Endothelial cell of umbilical vein (primary cell): ENCODE results near the gene OPTN. TPM values are rescaled to one million over a fixed set of nuclear protein-coding genes. Genes with fewer than 3 reads are reported as not detected.

Source experiments
- BruUV-seq: library from RNA; stranded (reverse); fragments of 400-500 nt; replicated peaks from 2 replicates; lab custom pipeline; 2021; lab: Mats Ljungman, UMichigan
- CTCF ChIA-PET: fragments of 300-600, 350-600 bp; sonication (Branson Sonifier 250); formaldehyde crosslinking; loops from one replicate; lab custom pipeline; 2021; ENCODE audit warnings: antibody characterized with exemption, inconsistent platforms; lab: Charles Lee
- POLR2A ChIA-PET: fragments of 300-600, 350-600 bp; sonication (Branson Sonifier 250); formaldehyde crosslinking; loops from one replicate; lab custom pipeline; 2021; ENCODE audit warnings: antibody characterized with exemption, inconsistent platforms; lab: Charles Lee
- DNase-seq: peaks from one replicate; pipeline ENCODE4 v3.0.0-alpha.2; 2011; ENCODE audit warnings: low read depth, low spot score
- FAIRE-seq: peaks from 2 replicates; lab custom pipeline; 2011; peaks lifted over from hg19 to GRCh38; lab: Jason Lieb, UNC
- H2AFZ ChIP-seq: 2 replicates; pipeline ENCODE4 v1.6.0; 2012; ENCODE audit warnings: low read depth, low read length, control low read depth, inconsistent platforms
- H3K27ac ChIP-seq: 2 replicates; pipeline ENCODE4 v1.5.1; 2011; ENCODE audit warnings: low read depth, mild to moderate bottlenecking, control low read depth, low read length, moderate library complexity; ENCODE audit not compliant: insufficient read depth
- H3K27me3 ChIP-seq, 2 experiments: 2 replicates each; pipeline versions ENCODE4 v1.6.0 to v1.6.1; 2011; ENCODE audit warnings: low read length in 2 of 2, mixed read lengths in 1 of 2; ENCODE audit not compliant: control insufficient read depth in 2 of 2, insufficient read depth in 2 of 2
- H3K36me3 ChIP-seq, 2 experiments: 2 replicates in 1 of 2; 3 replicates in 1 of 2; pipeline ENCODE4 v1.5.1; 2011; ENCODE audit warnings: low read length in 2 of 2, mild to moderate bottlenecking in 1 of 2, moderate library complexity in 1 of 2; ENCODE audit not compliant: control insufficient read depth in 2 of 2, insufficient read depth in 2 of 2; ENCODE audit errors: extremely low read depth in 1 of 2
- H3K4me1 ChIP-seq: 3 replicates; pipeline ENCODE4 v1.5.1; 2011; ENCODE audit warnings: mild to moderate bottlenecking, low read length; ENCODE audit not compliant: control insufficient read depth, insufficient read depth; ENCODE audit errors: extremely low read depth
- H3K4me2 ChIP-seq: 2 replicates; pipeline ENCODE4 v1.6.1; 2011; ENCODE audit warnings: low read length, control low read depth, mixed read lengths; ENCODE audit not compliant: insufficient read depth
- H3K4me3 ChIP-seq, 3 experiments: fragments of 200-600 bp in 1 of 3; sonication (generic), shearing (Covaris generic) in 1 of 3; replicated peaks in 1 of 3; 2 replicates each; pipeline ENCODE4 v1.5.1; 2011 to 2016; ENCODE audit warnings: control low read depth in 3 of 3, low read length in 3 of 3, mild to moderate bottlenecking in 2 of 3, inconsistent platforms in 1 of 3, low read depth in 1 of 3, moderate library complexity in 1 of 3; ENCODE audit not compliant: insufficient read depth in 1 of 3
- H3K79me2 ChIP-seq: 2 replicates; pipeline ENCODE4 v1.6.0; 2012; ENCODE audit warnings: low read length, inconsistent platforms; ENCODE audit not compliant: control insufficient read depth, insufficient read depth
- H3K9ac ChIP-seq: replicated peaks from 2 replicates; pipeline ENCODE3; 2011; ENCODE audit warnings: low read length, control low read depth; ENCODE audit not compliant: insufficient read depth; ENCODE audit errors: extremely low read depth
- H3K9me1 ChIP-seq: replicated peaks from 3 replicates; pipeline ENCODE4 v1.6.0; 2011; ENCODE audit warnings: mild to moderate bottlenecking, low read length; ENCODE audit not compliant: control insufficient read depth, insufficient read depth; ENCODE audit errors: extremely low read depth
- H3K9me3 ChIP-seq: replicated peaks from 2 replicates; pipeline ENCODE4 v1.5.1; 2012; ENCODE audit warnings: low read length, inconsistent platforms; ENCODE audit not compliant: control insufficient read depth, insufficient read depth
- H4K20me1 ChIP-seq: replicated peaks from 2 replicates; pipeline ENCODE3; 2011; ENCODE audit warnings: mild to moderate bottlenecking, low read length; ENCODE audit not compliant: control insufficient read depth, insufficient read depth; ENCODE audit errors: extremely low read depth
- EZH2 ChIP-seq: IDR thresholded peaks from 2 replicates; pipeline ENCODE4 v1.6.1; 2012; ENCODE audit warnings: borderline replicate concordance, low read depth, mild to moderate bottlenecking, moderate library complexity, low read length, inconsistent platforms; ENCODE audit not compliant: severe bottlenecking
- FOS ChIP-seq: IDR thresholded peaks from 2 replicates; pipeline ENCODE4 v1.6.1; 2011; ENCODE audit warnings: mild to moderate bottlenecking, low read length, moderate library complexity, borderline replicate concordance; ENCODE audit not compliant: insufficient read depth
- GATA2 ChIP-seq: IDR thresholded peaks from 2 replicates; pipeline ENCODE4 v1.7.0; 2011; ENCODE audit warnings: low read depth, mild to moderate bottlenecking, moderate library complexity, mixed read lengths, low read length; ENCODE audit not compliant: insufficient read length, insufficient read depth
- JUN ChIP-seq: IDR thresholded peaks from 2 replicates; pipeline ENCODE4 v1.6.1; 2011; ENCODE audit warnings: borderline replicate concordance, low read depth; ENCODE audit not compliant: insufficient read length, insufficient read depth
- MYC ChIP-seq: IDR thresholded peaks from one replicate; pipeline ENCODE4 v1.6.1; 2011; ENCODE audit warnings: mild to moderate bottlenecking, low read depth, low read length
- POLR2A ChIP-seq: IDR thresholded peaks from 2 replicates; pipeline ENCODE4 v1.6.1; 2012; ENCODE audit warnings: low read depth, mild to moderate bottlenecking, control low read depth, low read length
- POLR2AphosphoS5 ChIP-seq: IDR thresholded peaks from 2 replicates; pipeline ENCODE4 v1.6.1; 2012; ENCODE audit warnings: low read depth, mild to moderate bottlenecking, control low read depth, low read length, moderate library complexity; ENCODE audit not compliant: insufficient read depth
- dilution Hi-C: fragments of 300-500 bp; cut with MboI; formaldehyde crosslinking; loops from one replicate; pipeline ENCODE4 v1.15.0; 2019; ENCODE audit warnings: low sequenced_read_pairs; ENCODE audit not compliant: extremely low pct_ligation_motif_present
- intact Hi-C: fragments of 100-400 bp; cut with micrococcal nuclease; formaldehyde crosslinking; loops from one replicate; pipeline ENCODE4 v1.10.0; 2022
- polyA plus RNA-seq, 4 experiments: library from polyadenylated mRNA; depleted of rRNA in 3 of 4; stranded (reverse) in 3 of 4; unstranded in 1 of 4; fragments of >200 nt; gene quantifications; 2 replicates each; pipeline versions ENCODE4 v1.2.1 to v1.2.3, GENCODE V29; 2011 to 2012; ENCODE audit warnings: missing spikeins in 1 of 4
- total RNA-seq: library from RNA; stranded (reverse); gene quantifications from 2 replicates; pipeline ENCODE4 v1.2.3, GENCODE V29; 2021
- TF ChIP-seq, protein P1 (sequence below), 2 donors: IDR thresholded peaks; 1 replicate in 1 of 2; 2 replicates in 1 of 2; pipeline ENCODE4 v1.5.1; 2011; ENCODE audit warnings: low read length in 2 of 2, mild to moderate bottlenecking in 2 of 2, moderate library complexity in 2 of 2, control low read depth in 1 of 2, inconsistent platforms in 1 of 2, low read depth in 1 of 2; ENCODE audit not compliant: insufficient read depth in 1 of 2; ENCODE audit errors: extremely low read depth in 1 of 2
- TF ChIP-seq, protein P2 (sequence below): IDR thresholded peaks from 2 replicates; pipeline ENCODE4 v1.6.1; 2011; ENCODE audit not compliant: insufficient read depth, insufficient read length

OPTN gene
- total and polyA plus RNA-seq, 2 donors (not counting 3 experiments of a cell fraction or from before 2014, with no cell fraction given) = 22.7 to 94.2 TPM

DNA sequence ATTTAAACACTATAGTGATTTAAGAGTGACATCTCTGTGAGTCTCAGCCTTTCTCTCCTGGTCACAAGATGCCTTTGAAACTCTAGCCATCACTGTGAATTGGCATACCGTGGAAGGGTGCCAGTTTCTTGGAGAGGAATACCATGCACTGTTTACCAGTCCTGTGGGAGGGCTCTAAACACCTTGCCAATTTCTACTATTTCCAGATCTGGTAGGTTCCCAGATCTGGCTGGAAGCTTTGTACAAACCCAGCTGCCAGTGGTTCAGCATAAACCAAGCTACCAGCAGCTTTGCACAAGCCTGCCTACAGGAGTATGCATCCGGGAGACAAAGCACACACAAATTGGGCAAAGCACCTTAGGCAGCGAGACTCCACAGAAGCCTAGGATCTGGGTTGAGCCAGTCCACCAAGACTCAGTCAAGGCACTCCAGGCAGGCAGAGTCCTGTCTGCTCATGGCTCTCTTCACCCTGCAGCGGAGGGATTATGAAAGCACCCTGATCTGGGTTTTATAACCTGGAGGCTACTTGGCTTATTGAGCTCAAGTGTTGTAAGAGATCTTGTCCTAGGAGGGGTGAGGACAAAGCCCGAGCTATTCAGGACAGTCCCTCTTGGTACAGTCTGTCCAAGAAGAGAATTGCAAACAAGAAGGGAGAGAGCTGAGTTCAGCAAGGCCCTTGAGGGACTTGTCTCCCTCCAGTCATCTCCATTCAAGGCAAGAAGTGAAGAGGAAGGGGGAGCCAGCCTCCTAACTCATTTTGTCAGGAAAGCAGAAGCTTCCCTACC, 85.0 kb downstream of the OPTN start:
- FAIRE-seq (no peak), DNase-seq (no peak)
- ChIA-PET POLR2A (no interaction called here), CTCF (no interaction called here)
- no peak overlapping the region for H3K4me2 ChIP-seq
- intact Hi-C loops (no loop called here), dilution Hi-C loops (no loop called here)
- H3K4me1 ChIP-seq = no peaks in the 10 kb centered on the region
- H3K9me1 ChIP-seq = no peaks in the 10 kb centered on the region
- BruUV-seq = no TSS peak
- no peaks in the 10 kb centered on the region for H3K79me2 ChIP-seq
- H3K4me3 ChIP-seq = no peak overlapping the region
- no peak overlapping the region for H2AFZ ChIP-seq
- TF ChIP-seq, protein P1, sequence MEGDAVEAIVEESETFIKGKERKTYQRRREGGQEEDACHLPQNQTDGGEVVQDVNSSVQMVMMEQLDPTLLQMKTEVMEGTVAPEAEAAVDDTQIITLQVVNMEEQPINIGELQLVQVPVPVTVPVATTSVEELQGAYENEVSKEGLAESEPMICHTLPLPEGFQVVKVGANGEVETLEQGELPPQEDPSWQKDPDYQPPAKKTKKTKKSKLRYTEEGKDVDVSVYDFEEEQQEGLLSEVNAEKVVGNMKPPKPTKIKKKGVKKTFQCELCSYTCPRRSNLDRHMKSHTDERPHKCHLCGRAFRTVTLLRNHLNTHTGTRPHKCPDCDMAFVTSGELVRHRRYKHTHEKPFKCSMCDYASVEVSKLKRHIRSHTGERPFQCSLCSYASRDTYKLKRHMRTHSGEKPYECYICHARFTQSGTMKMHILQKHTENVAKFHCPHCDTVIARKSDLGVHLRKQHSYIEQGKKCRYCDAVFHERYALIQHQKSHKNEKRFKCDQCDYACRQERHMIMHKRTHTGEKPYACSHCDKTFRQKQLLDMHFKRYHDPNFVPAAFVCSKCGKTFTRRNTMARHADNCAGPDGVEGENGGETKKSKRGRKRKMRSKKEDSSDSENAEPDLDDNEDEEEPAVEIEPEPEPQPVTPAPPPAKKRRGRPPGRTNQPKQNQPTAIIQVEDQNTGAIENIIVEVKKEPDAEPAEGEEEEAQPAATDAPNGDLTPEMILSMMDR (IDR thresholded peaks at IDR 0.05; ENCODE audit: extremely low read depth in 1 of 2, insufficient read depth in 1 of 2, low read depth in 1 of 2, low read length in 2 of 2) = no peak
- TF ChIP-seq POLR2A = no peak
- no peak for TF ChIP-seq EZH2
- TF ChIP-seq JUN = no peak
- TF ChIP-seq FOS = no peak
- TF ChIP-seq GATA2 = no peak
- no peak for TF ChIP-seq POLR2AphosphoS5
- TF ChIP-seq, protein P2, sequence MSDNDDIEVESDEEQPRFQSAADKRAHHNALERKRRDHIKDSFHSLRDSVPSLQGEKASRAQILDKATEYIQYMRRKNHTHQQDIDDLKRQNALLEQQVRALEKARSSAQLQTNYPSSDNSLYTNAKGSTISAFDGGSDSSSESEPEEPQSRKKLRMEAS = no peak
- no peak for TF ChIP-seq MYC
- no peak overlapping the region for H3K27ac ChIP-seq
- no peaks in the 10 kb centered on the region for H3K9me3 ChIP-seq
- H4K20me1 ChIP-seq = no peaks in the 10 kb centered on the region
- peaks cover 0 to 9% of the 10 kb centered on the region in 2 experiments for H3K36me3 ChIP-seq
- H3K9ac ChIP-seq = no peak overlapping the region
- H3K27me3 ChIP-seq = no peaks in the 10 kb centered on the region
